ENCODE data around the gene DOCK1.

The DOCK1 gene

GRCh38 chr10:127044186-127044585 lies 139.0 kb downstream of the DOCK1 start:
- no peak for DNase-seq

- no peak for DNase-seq
Observed at GRCh38 chr10:127046975-127047877, 142.0 kb downstream of the DOCK1 start.

- DNase-seq: no peak
Observed at GRCh38 chr10:127047878-127048238, 142.6 kb downstream of the DOCK1 start.

GRCh38 chr10:127048630-127049029 lies 143.4 kb downstream of the DOCK1 start:
- DNase-seq: peak; percentile 42

GRCh38 chr10:127052001-127052400 lies 146.8 kb downstream of the DOCK1 start:
- no peak for DNase-seq

GRCh38 chr10:127055263-127055662 lies 150.0 kb downstream of the DOCK1 start:
- DNase-seq: no peak

- no peak for DNase-seq
Observed at GRCh38 chr10:127059314-127059713, 154.1 kb downstream of the DOCK1 start.

- DNase-seq: no peak
Observed at GRCh38 chr10:127063762-127064161, 158.5 kb downstream of the DOCK1 start.

- DNase-seq: no peak
Observed at GRCh38 chr10:127064474-127064873, 159.2 kb downstream of the DOCK1 start.

GRCh38 chr10:127067542-127068194 lies 162.4 kb downstream of the DOCK1 start:
- no peak for DNase-seq

GRCh38 chr10:127068485-127068884 lies 163.3 kb downstream of the DOCK1 start:
- no peak for DNase-seq

- DNase-seq: no peak
Observed at GRCh38 chr10:127069436-127069835, 164.2 kb downstream of the DOCK1 start.

- no peak for DNase-seq
Observed at GRCh38 chr10:127071126-127071525, 165.9 kb downstream of the DOCK1 start.

- DNase-seq: no peak
Observed at GRCh38 chr10:127073666-127074065, 168.4 kb downstream of the DOCK1 start.

GRCh38 chr10:127079392-127079791 lies 174.2 kb downstream of the DOCK1 start:
- DNase-seq: no peak

- DNase-seq: no peak
Observed at GRCh38 chr10:127080317-127080716, 175.1 kb downstream of the DOCK1 start.

GRCh38 chr10:127081851-127082345 lies 176.7 kb downstream of the DOCK1 start:
- DNase-seq: no peak

GRCh38 chr10:127082651-127083050 lies 177.4 kb downstream of the DOCK1 start:
- no peak for DNase-seq

GRCh38 chr10:127085957-127086356 lies 180.7 kb downstream of the DOCK1 start:
- no peak for DNase-seq

GRCh38 chr10:127088908-127089307 lies 183.7 kb downstream of the DOCK1 start:
- no peak for DNase-seq

- no peak for DNase-seq
Observed at GRCh38 chr10:127089446-127089845, 184.2 kb downstream of the DOCK1 start.

GRCh38 chr10:127090138-127090537 lies 184.9 kb downstream of the DOCK1 start:
- DNase-seq: peak; percentile 36

- DNase-seq: no peak
Observed at GRCh38 chr10:127091354-127091753, 186.1 kb downstream of the DOCK1 start.

- DNase-seq: no peak
Observed at GRCh38 chr10:127092916-127093315, 187.7 kb downstream of the DOCK1 start.
